T-helper 17 cell (primary cell): ENCODE data around the gene RASAL2. TPM values are rescaled to one million over a fixed set of nuclear protein-coding genes. Genes with fewer than 3 reads are reported as not detected.
"Not testable (repeated sequence)": the region's sequence is repeated elsewhere in the genome, so short reads cannot be mapped to it uniquely, and the experiment has no call there.

Source experiments
- ATAC-seq: fragments of 150-1000 bp; cut with Tn5 transposase; 2 replicates; pipeline ENCODE4 v1.10.0; 2021; ENCODE audit warnings: mild to moderate bottlenecking, moderate library complexity
- DNase-seq, 3 donors: peaks; one replicate each; pipeline versions ENCODE4 v3.0.0 to v3.0.0-alpha.2; 2020 to 2021
- H3K9me3 ChIP-seq: one replicate; pipeline ENCODE4 v1.7.0; 2013; ENCODE audit warnings: low read length, mild to moderate bottlenecking; ENCODE audit not compliant: control insufficient read depth, poor library complexity, severe bottlenecking
- H3K27ac Mint-ChIP-seq: one replicate; pipeline ENCODE4 v1.8.0; 2022; ENCODE audit warnings: mild to moderate bottlenecking, moderate library complexity, mixed read lengths
- H3K27me3 Mint-ChIP-seq: one replicate; pipeline ENCODE4 v1.8.0; 2022; ENCODE audit warnings: mixed read lengths
- H3K36me3 Mint-ChIP-seq: one replicate; pipeline ENCODE4 v1.8.0; 2022; ENCODE audit warnings: low read depth, mixed read lengths
- H3K4me1 Mint-ChIP-seq: one replicate; pipeline ENCODE4 v1.8.0; 2022; ENCODE audit warnings: mild to moderate bottlenecking, mixed read lengths
- H3K4me3 Mint-ChIP-seq: one replicate; pipeline ENCODE4 v1.8.0; 2022; ENCODE audit warnings: mild to moderate bottlenecking, moderate library complexity, mixed read lengths
- total RNA-seq, 4 donors: library from RNA in 2 of 4; stranded (reverse) in 2 of 4; gene quantifications; one replicate each; pipeline ENCODE4 v1.2.3 and lab custom pipeline; 2022 to 2026

The RASAL2 gene
- total RNA-seq, 2 donors from 2014 or later = 0.07 to 0.29 TPM

GRCh38 chr1:178278916-178279686 lies 185.2 kb downstream of the RASAL2 start:
- H3K4me1 Mint-ChIP-seq = no peaks in the 10 kb centered on the region
- H3K27ac Mint-ChIP-seq = no peak overlapping the region

DNA sequence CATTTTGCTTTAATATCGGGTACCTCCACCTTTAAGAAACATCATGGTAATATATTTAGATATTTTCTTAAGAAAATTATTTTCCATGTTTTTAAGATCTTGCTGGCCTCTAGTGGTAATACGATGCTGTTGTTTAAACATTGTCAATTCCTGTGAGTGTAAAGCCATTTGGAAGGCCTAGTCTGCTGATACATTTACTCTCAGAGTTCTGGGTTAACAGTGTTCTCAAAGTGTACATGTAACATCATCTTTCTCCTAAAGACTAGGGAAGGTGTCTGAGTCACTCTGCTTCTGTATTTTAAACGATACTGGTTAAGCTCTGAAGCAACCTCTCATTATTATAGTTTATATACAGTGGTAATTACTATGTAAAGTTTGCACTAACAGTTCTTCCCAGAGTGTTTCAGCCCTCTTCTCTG lies 189.1 kb downstream of the RASAL2 start:
- H3K9me3 ChIP-seq = no peaks in the 10 kb centered on the region
- H3K36me3 Mint-ChIP-seq = no peaks in the 10 kb centered on the region
- no peaks in the 10 kb centered on the region for H3K4me1 Mint-ChIP-seq
- H3K27ac Mint-ChIP-seq = no peak overlapping the region
- DNase-seq = no peak
- no peaks in the 10 kb centered on the region for H3K27me3 Mint-ChIP-seq
- ATAC-seq = no peak
- no peak overlapping the region for H3K4me3 Mint-ChIP-seq

More at GRCh38 chr1:178278916-178279686, 185.2 kb downstream of the RASAL2 start:
- Mint-ChIP-seq H3K27me3 (peaks cover 7% of the 10 kb centered on the region), H3K36me3 (no peaks in the 10 kb centered on the region), H3K4me3 (no peak overlapping the region)
- DNase-seq = no peak
- no peaks in the 10 kb centered on the region for H3K9me3 ChIP-seq
- ATAC-seq = no peak

DNA sequence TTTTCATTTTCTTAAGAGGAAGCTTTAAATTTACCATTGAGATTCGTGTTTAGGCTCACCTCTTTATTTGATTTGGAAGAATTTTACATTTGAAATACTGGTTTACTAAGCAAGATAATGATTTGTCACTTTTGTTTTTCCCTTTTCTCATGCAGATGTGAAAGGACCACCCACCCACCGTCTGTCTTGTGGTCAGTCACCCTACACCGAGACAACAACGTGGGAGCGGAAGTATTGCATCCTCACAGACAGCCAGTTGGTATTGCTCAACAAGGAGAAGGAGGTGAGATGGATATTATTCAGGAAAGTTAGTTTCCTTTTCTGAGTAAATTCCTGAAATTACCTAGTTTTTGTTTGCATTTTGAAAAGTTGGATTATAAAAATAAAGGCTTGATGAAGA lies 189.5 kb downstream of the RASAL2 start:
- no peak for DNase-seq
- Mint-ChIP-seq H3K4me1 (no peaks in the 10 kb centered on the region), H3K36me3 (no peaks in the 10 kb centered on the region), H3K27me3 (no peaks in the 10 kb centered on the region), H3K4me3 (no peak overlapping the region), H3K27ac (no peak overlapping the region)
- no peak for ATAC-seq
- no peaks in the 10 kb centered on the region for H3K9me3 ChIP-seq

DNA sequence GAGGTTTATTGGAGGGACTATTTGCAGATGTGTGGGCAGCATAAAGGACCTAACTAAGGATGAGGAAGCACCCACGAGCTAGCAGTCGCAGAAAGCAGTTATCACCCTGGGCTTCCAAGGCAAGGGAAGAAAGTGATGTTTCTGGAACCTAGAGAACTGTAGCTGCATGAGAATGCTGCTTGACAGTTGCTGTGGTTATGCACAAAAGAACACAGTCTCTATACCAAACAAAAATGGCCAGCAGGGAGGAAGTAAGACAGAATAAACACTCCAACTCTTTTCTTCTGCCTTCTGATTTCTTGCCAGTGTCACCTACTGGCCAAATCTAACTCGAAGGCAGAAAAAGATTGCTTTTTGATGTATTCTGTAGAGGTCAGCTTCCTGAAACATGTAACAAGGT lies 190.2 kb downstream of the RASAL2 start:
- Mint-ChIP-seq H3K27ac (no peak overlapping the region), H3K4me3 (no peak overlapping the region), H3K27me3 (no peaks in the 10 kb centered on the region), H3K4me1 (no peaks in the 10 kb centered on the region), H3K36me3 (no peaks in the 10 kb centered on the region)
- no peak for DNase-seq
- ATAC-seq = no peak
- H3K9me3 ChIP-seq = no peaks in the 10 kb centered on the region

- Mint-ChIP-seq H3K36me3 (no peaks in the 10 kb centered on the region), H3K27me3 (no peaks in the 10 kb centered on the region), H3K4me3 (no peak overlapping the region), H3K27ac (no peak overlapping the region), H3K4me1 (no peaks in the 10 kb centered on the region)
- DNase-seq (no peak), ATAC-seq (no peak)
- H3K9me3 ChIP-seq = no peaks in the 10 kb centered on the region
These were observed 197.3 kb downstream of the RASAL2 start for GRCh38 chr1:178291166-178291565.

- Mint-ChIP-seq H3K4me1 (no peaks in the 10 kb centered on the region), H3K4me3 (no peak overlapping the region), H3K27ac (no peak overlapping the region), H3K27me3 (no peaks in the 10 kb centered on the region), H3K36me3 (no peaks in the 10 kb centered on the region)
- ATAC-seq (no peak), DNase-seq (no peak)
- no peaks in the 10 kb centered on the region for H3K9me3 ChIP-seq
These were observed 200.8 kb downstream of the RASAL2 start for GRCh38 chr1:178294654-178295053.

GRCh38 chr1:178300352-178300699 lies 206.4 kb downstream of the RASAL2 start:
- ATAC-seq (no peak), DNase-seq (no peak)
- Mint-ChIP-seq H3K27ac (no peak overlapping the region), H3K27me3 (peaks cover 16% of the 10 kb centered on the region), H3K36me3 (no peaks in the 10 kb centered on the region), H3K4me3 (no peak overlapping the region), H3K4me1 (no peaks in the 10 kb centered on the region)
- no peaks in the 10 kb centered on the region for H3K9me3 ChIP-seq

- Mint-ChIP-seq H3K4me3 (no peak overlapping the region), H3K27me3 (peaks cover 16% of the 10 kb centered on the region), H3K27ac (no peak overlapping the region), H3K36me3 (no peaks in the 10 kb centered on the region), H3K4me1 (no peaks in the 10 kb centered on the region)
- DNase-seq (no peak), ATAC-seq (no peak)
- H3K9me3 ChIP-seq = no peaks in the 10 kb centered on the region
These were observed 207.2 kb downstream of the RASAL2 start for GRCh38 chr1:178301141-178301540.

GRCh38 chr1:178307264-178307663 lies 213.4 kb downstream of the RASAL2 start:
- ATAC-seq = no peak
- H3K9me3 ChIP-seq = no peaks in the 10 kb centered on the region
- Mint-ChIP-seq H3K4me1 (no peaks in the 10 kb centered on the region), H3K27me3 (peaks cover 30% of the 10 kb centered on the region), H3K36me3 (no peaks in the 10 kb centered on the region), H3K27ac (no peak overlapping the region), H3K4me3 (no peak overlapping the region)
- no peak for DNase-seq

DNA sequence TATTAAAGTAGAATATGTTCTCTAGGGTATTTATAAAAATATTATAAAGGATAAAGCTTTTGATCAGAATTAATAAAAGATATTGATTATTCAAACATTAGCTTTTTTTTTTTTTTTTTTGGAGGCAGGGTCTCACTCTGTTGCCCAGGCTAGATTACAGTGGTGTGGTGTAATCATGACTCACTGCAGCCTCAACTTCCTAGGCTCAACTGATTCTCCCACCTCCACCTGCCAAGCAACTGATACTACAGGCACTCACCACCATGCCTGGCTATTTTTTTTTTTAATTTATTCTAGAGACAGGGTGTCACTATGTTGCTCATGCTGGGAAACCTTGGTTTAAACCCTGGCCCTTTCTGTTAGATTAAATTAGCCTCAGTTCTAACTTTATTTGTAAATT lies 214.5 kb downstream of the RASAL2 start:
- ATAC-seq = no peak
- Mint-ChIP-seq H3K27ac (no peak overlapping the region), H3K4me1 (no peaks in the 10 kb centered on the region)

DNA sequence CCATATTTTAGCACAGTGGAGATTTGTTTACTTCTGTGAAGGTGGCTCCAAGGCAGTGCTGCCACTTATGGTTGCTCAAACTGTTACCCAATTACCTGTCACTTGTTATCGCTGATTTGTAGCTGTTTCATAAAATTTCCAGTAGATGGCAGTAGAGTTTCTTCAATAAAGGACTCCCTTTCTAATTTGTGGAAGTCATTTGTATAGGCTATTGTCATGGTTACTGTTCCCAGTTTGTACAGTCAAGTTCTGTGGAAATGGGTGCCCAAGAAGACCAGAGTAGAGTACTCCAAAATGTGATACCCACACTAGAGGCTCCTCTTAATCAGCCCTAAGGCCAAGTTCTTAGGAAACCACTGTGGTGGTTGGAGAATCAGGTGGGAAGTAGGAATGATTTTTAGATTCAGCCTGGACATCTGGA lies 216.8 kb downstream of the RASAL2 start:
- no peaks in the 10 kb centered on the region for H3K4me1 Mint-ChIP-seq
- no peaks in the 10 kb centered on the region for H3K36me3 Mint-ChIP-seq
- no peak overlapping the region for H3K27ac Mint-ChIP-seq
- H3K27me3 Mint-ChIP-seq = peaks cover 22% of the 10 kb centered on the region
- H3K9me3 ChIP-seq = no peaks in the 10 kb centered on the region
- H3K4me3 Mint-ChIP-seq = no peak overlapping the region
- DNase-seq = no peak
- peak; percentile 46 for ATAC-seq

More for the DNA sequence above, 214.5 kb downstream of the RASAL2 start:
- no peak overlapping the region for H3K4me3 Mint-ChIP-seq
- H3K27me3 Mint-ChIP-seq = peaks cover 28% of the 10 kb centered on the region
- H3K36me3 Mint-ChIP-seq = no peaks in the 10 kb centered on the region
- H3K9me3 ChIP-seq = no peaks in the 10 kb centered on the region
- no peak for DNase-seq

- ATAC-seq = no peak
- H3K27me3 Mint-ChIP-seq = peaks cover 22% of the 10 kb centered on the region
These were observed 217.3 kb downstream of the RASAL2 start for GRCh38 chr1:178311164-178311563.

DNA sequence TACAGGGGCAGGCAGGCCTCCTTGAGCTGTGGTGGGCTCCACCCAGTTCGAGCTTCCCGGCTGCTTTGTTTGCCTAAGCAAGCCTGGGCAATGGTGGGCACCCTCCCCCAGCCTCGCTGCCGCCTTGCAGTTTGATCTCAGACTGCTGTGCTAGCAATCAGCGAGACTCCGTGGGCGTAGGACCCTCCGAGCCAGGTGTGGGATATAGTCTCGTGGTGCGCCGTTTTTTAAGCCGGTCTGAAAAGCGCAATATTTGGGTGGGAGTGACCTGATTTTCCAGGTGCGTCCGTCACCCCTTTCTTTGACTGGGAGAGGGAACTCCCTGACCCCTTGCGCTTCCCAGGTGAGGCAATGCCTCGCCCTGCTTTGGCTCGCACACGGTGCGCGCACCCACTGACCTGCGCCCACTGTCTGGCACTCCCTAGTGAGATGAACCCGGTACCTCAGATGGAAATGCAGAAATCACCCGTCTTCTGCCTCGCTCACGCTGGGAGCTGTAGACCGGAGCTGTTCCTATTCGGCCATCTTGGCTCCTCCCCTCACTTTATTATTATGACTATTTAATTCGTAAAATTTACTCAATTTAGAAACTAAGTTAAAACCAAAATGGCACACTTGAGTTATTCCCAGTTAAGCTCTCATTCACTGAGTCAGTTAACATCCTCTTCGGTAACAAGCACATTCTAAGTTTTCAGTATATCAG lies 226.5 kb downstream of the RASAL2 start:
- peak overlapping the region; percentile 51 for H3K27ac Mint-ChIP-seq
- H3K27me3 Mint-ChIP-seq, ATAC-seq, DNase-seq, H3K4me1 Mint-ChIP-seq, H3K9me3 ChIP-seq, H3K36me3 Mint-ChIP-seq, H3K4me3 Mint-ChIP-seq: not testable (repeated sequence)

More at GRCh38 chr1:178311164-178311563, 217.3 kb downstream of the RASAL2 start:
- H3K36me3 Mint-ChIP-seq = no peaks in the 10 kb centered on the region
- no peak for DNase-seq
- peak overlapping the region; percentile 27 for H3K27ac Mint-ChIP-seq
- H3K4me1 Mint-ChIP-seq = no peaks in the 10 kb centered on the region
- no peaks in the 10 kb centered on the region for H3K9me3 ChIP-seq
- peak overlapping the region; percentile 55 for H3K4me3 Mint-ChIP-seq

GRCh38 chr1:178323067-178323466 lies 229.2 kb downstream of the RASAL2 start:
- Mint-ChIP-seq H3K36me3 (peaks cover 2% of the 10 kb centered on the region), H3K27me3 (no peaks in the 10 kb centered on the region), H3K27ac (no peak overlapping the region), H3K4me3 (no peak overlapping the region), H3K4me1 (no peaks in the 10 kb centered on the region)
- DNase-seq (no peak), ATAC-seq (no peak)
- no peaks in the 10 kb centered on the region for H3K9me3 ChIP-seq
